ENCODE measurements around the gene ALKBH6.

ALKBH6 gene

DNA sequence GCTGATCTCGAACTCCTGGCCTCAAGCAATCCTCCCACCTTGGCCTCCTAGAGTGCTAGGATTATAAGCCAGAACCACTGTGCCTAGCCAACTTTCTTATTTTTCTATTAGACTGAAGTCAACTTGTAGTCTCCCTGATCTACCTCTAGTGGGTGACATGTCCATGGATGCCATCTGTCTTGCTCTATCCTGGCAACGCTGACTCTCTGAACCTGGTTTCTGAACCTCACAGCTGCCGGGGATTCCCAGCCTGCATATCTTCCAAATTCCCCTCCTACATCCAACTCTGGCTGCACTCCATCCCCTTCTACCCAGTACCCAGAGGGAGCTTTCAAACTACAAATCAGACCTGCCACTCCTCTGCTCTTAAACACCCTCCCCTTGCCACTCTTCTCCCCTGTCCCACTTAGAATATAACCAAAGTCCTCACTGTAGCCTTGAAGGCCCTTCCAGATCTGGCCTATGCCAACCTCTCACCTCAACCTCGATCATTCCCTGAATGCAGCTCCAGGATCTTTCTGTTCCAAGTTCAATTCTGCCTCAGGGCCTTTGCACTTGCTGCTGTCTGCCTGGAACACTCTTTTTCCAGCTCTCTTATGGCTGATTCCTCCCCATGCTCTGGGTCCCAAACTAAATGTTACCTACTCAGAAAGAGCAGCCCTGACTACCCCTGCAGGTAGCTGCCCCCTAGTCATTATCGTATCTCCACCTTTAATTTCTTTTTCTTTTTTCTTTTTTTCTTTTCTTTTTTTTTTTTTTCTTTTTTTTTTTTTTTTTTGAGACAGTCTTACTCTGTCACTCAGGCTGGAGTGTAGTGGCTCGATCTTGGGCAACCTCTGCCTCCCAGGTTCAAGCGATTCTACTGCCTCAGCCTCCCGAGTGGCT, 16.5 kb upstream of the ALKBH6 start:
- no peak for DNase-seq

DNA sequence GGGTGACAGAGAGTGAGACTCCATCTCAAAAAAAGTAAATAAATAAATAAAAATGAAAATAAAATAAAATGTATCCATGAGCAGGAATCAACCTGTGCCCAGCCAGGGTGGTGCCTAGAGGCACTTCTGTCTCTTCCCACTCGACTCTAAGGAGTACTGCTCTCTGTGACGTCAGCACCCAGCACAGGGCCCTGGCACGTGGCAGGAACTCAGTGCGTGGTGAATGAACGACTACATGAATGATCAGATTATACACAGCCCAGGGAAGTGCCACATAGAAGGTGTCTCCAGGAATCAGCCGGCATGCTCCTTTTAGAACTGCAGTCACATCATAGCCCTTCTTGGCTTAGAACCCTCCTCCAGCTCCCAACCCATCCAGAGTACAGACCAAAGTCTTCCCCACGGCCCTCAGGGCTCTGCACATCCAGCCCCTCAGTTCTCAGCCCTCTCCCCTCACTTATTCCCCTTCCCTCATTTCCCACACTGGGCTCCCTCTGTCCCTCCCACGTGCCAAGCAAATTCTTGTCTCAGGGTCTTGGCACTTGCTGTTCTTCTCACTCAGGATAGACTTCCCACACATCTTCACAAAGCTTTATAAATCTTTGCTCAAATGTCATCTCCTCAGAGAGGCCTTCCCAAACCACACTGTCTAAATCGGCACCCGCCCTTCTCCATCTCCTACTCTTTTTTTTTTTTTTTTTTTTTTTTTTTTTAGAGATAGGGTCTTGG, 14.5 kb upstream of the ALKBH6 start:
- DNase-seq, result no peak

DNA sequence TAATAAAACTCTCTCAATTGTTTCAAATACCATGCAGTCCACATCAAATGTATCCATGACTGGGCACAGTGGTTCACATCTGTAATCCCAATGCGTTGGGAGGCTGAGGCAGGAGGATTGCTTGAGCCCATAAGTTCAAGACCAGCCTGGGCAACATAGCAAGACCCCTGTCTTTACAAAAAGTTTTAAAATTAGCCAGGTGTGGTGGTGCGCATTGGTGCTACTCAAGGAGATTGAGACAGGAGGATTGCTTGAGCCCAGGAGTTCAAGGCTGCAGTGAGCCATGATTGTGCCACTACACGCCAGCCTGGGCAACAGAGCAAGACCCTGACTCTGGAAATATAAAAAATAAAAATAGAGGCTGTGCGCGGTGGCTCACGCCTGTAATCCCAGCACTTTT, 13.7 kb upstream of the ALKBH6 start:
- no peak for DNase-seq

DNA sequence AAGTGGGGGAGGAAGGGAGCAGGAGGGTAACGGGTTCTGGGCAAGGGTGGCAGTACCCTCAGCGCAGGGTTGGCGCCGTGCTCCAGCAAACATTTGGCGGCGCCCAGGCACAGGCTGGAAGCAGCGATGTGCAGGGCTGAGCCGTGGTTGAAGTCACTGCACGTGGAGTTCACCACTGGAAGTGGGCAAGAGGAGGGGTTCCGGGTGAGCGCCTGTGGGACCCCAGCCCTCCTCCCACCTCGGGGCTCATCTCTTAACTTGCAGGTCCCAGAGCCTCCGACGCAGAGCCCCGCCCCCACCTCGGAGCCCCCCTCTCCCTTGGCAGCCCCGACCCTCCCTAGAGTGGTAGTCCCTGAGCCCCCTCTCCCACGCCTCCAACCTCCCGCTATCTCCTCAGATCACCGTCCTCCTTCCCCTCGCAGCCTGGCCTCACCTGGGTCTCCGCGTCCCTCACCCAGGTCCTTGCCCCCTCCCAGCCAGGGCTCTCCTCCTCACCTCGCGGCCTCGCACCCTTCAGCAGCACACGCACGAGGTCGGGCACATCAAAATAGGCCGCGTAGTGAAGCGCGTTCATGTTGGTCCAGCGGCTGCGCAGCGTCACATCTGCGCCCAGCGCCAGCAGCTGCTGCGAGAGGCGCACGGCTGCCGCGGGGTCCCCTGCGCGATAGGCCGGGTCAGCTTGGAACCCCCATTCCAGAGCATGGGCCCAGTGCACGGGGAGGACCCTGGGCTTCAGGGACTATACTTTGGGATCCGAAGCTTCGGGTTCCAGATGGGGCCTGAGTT, 12.3 kb upstream of the ALKBH6 start:
- DNase-seq, result no peak

DNA sequence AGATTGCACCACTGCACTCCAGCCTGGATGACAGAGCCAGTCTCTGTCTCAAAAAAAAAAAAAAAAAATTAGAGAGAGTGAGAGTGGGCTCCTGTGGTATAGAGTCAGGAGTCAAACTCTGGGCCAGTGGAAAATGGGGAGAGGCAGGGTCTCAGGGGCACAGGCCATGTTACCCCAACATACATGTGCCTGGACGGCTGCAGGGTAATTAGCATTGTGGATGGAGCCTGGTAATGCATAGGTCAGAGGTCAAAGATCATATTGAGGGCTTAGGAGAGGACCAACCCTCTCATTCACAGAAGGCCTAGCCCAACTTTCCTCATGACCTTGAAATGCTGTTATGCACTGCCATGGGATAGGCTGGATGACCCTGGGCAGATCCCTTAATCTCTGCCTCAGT, 11.5 kb upstream of the ALKBH6 start:
- no peak for DNase-seq

DNA sequence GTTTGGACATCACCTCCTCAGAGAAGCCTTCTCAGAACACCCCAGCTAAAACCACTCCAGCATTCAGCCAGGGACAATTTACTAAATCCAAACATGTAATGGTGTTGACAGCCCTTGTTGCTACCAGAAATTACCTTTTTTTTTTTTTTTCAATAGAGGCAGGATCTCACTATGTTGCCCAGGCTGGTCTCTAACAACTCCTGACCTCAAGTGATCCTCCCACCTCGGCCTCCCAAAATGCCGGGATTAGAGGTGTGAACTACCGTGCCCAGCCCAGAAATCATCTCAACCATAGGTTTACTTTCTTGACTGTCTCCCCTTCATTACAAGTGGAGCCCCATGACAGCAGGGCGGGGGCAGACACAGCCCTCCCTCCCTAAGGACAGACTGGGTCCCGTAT, 9.4 kb upstream of the ALKBH6 start:
- no peak for DNase-seq

DNA sequence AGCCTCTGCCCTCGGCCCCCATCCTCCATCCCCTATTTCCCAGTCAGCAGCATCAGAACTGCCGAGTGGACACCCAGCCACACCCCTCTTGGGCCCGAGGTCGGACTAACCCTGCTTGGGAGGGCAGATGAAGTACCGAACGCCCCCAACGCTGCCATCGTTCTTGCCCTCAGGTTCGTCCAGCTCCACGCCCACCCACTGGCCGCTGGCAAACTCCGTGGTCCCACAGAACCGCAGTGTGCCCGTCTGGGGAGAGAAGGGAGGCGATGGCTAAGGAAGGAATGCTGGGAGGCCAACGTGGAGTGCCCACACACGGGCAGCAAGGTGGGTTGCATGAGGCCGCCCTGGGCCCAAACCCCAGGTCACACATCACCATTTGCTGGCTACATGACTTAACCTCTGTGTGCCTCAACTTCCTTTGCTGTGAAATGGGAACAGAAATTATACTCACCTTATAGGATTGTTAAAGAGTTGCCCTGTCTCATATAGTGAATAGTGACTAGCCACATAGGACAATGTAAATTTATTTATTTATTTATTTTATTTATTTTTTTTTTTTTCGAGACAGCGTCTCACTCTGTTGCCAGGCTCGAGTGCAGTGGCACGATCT, 5.2 kb upstream of the ALKBH6 start:
- no peak for DNase-seq

DNA sequence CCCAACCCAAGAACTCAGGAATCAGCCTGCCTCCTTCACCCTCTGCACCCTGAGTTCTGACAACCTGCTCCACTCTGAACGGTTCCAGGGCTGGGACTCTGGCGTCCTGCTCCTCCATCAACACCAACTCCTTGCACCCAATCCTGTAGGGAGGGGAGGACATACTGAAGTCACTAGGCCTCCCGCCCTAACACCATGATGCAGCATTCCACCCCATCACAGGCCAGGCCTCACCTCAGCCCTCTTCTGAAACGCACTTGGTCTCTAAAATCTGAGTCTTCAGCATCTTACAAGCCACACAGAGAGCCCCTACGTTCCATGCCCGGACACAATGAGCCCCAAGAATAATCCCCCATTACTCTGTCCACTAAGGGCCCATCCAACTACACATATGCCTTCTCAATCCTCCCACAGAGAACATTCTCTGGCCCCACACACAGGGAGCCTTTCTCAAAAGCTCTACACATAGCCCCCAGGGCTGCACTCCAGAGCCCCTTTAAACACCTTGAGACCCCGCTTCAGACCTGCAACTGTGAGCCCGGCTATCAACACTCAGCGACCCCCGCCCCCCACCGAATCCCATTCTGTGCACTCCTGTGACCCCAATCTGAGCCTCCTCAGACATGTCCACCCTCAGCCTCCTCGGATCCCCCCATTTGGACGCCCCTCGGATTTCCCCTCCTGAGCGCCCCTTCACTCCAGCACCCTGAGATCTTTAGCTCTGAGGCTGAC, 567 bp downstream of the ALKBH6 start:
- no peak for DNase-seq

DNA sequence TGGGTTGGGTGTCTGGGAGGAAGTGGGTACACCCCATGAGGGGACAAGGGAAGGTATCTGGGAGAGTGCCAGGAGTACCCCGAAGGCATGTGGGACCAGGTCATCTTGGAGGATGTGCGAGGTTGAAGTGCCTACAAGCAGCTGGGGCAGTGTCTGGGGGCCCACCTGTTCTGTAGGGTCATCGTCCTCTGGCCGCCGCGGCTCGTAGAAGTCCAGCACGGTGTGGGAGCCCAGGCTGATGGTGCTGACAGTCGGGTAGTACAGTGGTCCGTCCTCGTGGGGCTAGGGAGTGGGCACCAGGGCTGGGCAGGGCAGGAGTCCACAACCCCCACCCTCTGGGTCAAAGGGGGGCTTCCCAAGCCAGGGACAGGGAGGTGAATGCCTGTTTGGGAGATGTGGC, 3.6 kb downstream of the ALKBH6 start:
- DNase-seq, result no peak

DNA sequence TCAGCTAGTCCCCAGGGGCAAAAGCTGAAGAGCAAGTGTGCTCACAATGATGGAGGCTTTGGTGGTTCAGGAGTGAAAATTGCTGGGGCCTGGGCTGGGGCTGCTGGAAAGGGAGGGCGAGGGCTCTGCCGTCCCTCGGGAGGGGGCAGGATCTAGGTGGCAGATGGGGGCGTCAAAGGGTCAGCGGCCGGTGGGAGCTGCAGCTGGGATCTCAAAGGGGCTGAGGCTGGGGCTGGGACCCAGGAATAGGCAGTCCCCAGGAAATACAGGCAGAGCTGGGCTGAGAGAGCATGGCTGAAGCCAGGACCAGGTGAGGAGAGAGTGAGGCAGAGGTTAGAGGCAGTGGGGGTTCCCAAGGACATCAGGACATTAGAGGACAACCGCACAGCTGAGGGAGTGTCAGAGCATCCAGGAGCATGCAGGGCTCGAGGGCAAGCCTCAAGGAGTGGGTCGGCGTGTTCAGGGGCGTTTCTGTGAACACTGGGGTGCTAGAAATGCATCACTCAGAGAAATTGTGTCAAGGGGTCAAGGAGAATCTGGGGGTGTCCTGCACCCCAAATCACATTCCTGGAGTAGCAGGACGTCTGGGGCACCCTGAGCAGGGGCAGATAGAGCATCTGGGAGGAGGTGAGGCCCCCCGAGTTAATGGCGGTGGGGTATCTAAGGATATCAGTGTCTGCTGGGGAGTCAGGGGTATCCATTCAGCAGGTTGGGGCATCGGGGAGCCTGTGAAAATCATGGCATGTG, 4.2 kb downstream of the ALKBH6 start:
- DNase-seq, result no peak

DNA sequence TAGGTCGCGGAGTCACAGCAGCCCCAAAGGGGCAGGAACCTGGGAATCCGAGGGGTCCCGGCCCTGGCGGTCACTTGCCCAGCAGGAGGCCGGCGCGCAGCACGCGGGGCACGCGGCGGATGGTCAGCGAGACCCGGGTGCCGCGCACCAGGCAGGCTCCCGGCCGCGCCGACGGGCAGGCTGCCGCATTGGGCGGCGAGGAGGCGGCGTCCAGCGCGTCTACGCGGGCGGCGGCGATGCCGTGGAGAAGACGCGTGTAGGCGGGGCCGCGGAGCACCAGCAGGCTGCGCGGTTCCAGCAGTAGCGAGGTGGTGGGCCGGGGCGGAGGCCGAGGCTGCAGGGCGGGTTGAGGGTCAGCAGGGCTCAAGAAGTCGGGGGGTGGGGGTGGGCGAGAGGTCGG, 4.8 kb downstream of the ALKBH6 start:
- peak; percentile 24 for DNase-seq

DNA sequence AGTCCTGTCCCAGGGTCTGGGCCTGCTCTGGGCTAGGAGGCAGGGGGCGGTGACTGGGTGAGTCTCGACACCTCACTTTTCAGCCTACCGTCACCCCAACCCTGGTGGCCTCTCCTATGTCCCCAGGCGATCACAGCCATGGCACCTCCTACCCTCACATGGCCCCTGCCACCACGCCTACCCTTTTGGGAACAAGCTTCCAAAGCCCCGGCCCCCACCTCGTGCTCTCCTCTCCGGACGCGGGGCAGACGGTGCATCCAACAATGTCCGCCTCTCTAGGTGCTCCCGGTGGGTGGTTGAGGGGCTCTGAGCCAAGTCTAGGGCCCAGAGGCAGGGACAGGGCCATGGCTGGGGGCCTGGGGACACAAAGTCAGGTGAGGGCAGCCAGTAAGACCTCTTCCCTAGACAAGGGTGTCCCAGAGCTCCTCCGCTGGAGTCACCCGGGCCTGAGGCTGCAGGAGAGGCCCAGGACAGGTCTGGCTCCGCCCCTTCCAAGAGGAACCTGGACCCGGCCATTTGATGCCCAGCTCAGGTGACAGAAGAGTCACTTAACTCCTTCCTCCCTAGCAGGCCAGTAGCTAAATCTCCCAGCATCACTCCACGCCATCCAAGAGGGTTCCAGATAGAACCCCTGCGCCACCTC, 5.6 kb downstream of the ALKBH6 start, which contains the start of gene SYNE4:
Gene SYNE4, minus strand, starts transcription at position 478 of the 643 bp plus-strand sequence. Its CDS starts 132 bp downstream, at position 346.
- no peak for DNase-seq

DNA sequence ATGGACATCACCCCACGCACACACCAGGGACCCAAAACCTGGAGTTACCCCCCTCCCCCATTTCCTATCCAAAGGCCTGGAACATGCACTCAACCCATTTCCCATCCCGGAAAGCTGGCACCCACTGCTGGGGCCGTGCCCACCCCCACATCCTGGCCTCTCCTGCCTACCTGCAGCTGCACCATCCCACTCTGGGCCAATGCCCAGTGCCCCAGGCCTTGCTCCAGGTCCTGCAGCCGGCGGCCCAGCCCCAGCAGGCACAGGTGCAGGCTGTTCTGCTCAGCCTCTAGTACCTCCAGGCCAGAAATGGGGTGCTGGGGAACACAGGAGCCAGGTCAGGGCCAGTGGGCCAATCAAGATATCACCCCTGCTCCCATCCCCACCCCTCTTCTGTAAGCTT, 7.1 kb downstream of the ALKBH6 start:
- no peak for DNase-seq

DNA sequence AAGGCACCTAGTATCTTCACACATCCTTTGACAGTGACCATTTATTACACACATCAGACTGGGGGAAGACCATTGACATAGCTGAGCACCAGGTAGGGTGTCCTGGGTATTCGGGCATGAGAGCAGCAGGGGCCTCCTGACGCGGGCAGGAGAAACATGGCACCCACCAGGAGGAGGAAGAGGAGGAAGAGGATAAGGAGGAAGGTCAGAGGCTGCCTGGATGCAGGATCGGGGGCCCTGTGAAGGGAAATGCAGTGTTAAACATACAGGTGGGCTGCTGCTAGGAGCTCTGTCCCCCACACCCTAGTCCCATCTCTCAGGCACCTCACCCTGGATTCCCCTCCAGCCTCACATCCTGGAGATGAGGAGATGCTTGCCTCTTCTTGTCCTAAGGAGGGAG, 10.7 kb downstream of the ALKBH6 start:
- no peak for DNase-seq

DNA sequence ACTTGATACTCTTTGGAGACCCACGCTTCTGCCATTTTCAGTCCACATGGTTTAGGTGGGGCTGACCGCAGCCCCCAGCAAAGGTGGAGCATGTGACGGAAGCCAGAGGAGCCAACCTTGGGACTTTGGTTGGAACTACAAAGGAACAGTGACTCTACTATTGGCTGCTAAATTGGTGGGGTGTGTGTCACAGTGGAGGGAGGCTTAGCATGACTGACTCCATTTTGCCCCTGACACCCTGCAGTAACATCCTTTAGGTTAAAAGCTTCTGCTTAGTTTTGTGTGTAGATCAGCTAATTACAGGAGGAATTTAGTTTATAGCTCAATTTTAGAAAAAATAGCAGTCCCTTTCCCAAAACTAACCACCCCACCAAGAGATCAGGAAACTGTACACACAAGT, 12.4 kb downstream of the ALKBH6 start:
- no peak for DNase-seq

DNA sequence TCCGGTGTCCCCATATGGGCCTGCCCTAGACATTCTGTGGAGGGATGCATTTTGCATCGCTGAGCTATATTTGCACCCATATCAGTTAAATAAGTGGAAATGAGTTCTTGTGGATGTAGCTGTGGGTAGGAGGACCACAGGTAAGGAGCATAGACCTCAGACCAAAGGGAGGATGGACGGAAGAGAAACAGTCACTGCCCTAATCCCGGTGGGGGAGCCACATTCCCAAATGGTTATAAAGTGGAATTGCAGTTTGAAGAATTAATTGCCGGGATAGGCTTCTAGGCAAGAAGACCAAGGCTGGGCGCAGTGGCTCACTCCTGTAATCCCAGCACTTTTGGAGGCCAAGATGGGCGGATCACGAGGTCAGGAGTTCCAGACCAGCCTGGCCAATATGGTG, 17.2 kb downstream of the ALKBH6 start:
- no peak for DNase-seq

DNA sequence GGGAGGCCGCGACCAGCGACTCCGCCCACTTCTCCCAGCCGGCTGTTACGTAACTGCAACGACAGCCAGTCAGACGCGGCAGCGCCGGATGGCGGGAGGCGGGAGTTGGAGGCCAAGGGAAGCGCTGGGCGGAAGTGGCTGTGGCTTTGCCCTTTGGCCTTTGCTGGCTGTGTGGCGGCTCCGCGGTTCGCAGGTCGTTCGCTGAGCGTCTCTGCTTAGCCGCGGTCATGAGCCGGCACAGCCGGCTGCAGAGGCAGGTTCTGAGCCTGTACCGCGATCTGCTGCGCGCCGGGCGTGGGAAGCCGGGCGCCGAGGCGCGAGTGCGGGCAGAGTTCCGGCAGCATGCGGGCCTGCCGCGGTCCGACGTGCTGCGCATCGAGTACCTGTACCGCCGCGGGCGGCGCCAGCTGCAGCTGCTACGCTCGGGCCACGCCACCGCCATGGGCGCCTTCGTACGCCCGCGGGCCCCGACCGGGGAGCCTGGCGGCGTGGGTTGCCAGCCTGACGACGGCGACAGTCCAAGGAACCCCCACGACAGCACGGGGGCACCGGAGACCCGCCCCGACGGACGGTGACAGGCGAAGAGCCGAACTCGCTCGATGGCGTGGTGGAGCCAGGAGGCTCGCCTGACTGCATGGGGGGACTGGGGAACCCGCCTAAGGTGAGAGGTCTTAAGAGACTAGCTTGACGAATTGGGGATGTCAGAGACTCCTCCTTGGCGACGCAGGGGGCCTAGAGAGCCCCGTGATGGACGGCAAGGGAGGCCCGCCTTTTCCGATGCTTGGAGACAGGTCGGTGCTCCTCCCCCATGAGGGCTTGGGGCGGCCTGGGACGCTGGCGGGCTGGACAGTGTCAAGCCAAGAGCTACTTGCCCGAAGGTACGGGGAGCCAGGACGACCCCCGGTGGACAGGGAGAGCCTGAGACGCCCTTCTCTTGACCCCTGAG, 18.7 kb downstream of the ALKBH6 start, which contains the start of gene SDHAF1:
Gene SDHAF1, plus strand, starts transcription at position 141 of the 946 bp plus-strand sequence. Its CDS starts 87 bp downstream, at position 228.
- DNase-seq, result peak; percentile 91

DNA sequence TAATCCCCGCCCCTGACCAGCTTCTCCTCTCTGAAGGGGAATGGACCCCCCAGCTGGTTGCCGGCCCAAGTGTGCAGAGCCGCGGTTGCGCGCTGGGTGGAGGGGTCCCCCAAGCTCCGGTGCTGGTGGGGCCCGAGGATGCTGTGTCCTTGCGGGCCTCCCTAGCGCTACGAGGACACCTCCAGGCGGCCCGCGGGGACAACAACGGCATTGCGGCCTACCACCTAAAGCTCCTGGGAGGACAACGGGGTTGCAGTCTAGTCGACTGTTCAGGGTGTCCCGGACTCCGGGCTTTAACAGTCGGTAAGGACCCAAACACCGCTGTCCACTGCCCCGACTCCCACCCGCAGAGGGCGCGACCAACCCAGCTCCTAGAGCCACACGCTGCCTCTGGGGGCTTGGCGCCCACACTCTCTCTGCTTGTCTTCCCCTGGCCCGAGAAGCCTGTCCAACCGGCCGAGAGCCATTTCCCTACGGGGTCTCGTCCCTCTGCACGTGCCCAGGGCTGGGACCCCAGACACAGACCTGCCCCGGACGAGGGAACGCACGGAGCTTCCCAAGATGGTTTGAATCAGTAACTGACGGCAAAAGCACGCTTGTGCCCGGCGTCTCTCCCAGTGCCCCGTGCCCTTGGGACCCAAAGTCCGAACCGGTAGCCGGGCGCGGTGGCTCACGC, 20.0 kb downstream of the ALKBH6 start:
- DNase-seq, result no peak
